ENCODE results near the gene NSUN7.

GRCh38 chr4:40722576-40723161 lies 27.1 kb upstream of the NSUN7 start:
- TF ChIP-seq CTCF (conservative IDR thresholded peaks at IDR 0.05; ENCODE audit: low read depth, low read length) (no peak), EZH2 (IDR thresholded peaks at IDR 0.05; ENCODE audit: borderline replicate concordance, low read depth, low read length, poor library complexity, severe bottlenecking) (no peak)
